NCI-H2227 (cell line): ENCODE measurements around the gene XAGE1A.
"Not testable (repeated sequence)": the region's sequence is repeated elsewhere in the genome, so short reads cannot be mapped to it uniquely, and the experiment has no call there.

Experiments
- DNase-seq: peaks from one replicate; lab custom pipeline; 2025; ENCODE audit not compliant: unreplicated experiment; lab: John Stamatoyannopoulos, UW

Gene XAGE1A

GRCh38 chrX:52495545-52496418 is at the start of gene XAGE1A:
XAGE1A (plus strand) TSS chrX:52495808; CDS start chrX:52497362, 1,554 bp downstream.
- not testable (repeated sequence) for DNase-seq

GRCh38 chrX:52452031-52452430 is 43.6 kb upstream of the XAGE1A start:
- not testable (repeated sequence) for DNase-seq

- DNase-seq: not testable (repeated sequence)
Measured at GRCh38 chrX:52471301-52471700, 24.3 kb upstream of the XAGE1A start.

GRCh38 chrX:52496419-52496772 is 788 bp downstream of the XAGE1A start:
- DNase-seq: not testable (repeated sequence)

- DNase-seq: not testable (repeated sequence)
Measured at GRCh38 chrX:52501362-52501761, 5.8 kb downstream of the XAGE1A start.

GRCh38 chrX:52504551-52504950 is 8.9 kb downstream of the XAGE1A start:
- no peak for DNase-seq

GRCh38 chrX:52507331-52507730 is 11.7 kb downstream of the XAGE1A start:
- no peak for DNase-seq

GRCh38 chrX:52509916-52510315 is 14.3 kb downstream of the XAGE1A start:
- DNase-seq: no peak

GRCh38 chrX:52511126-52511525 is 15.5 kb downstream of the XAGE1A start:
- DNase-seq: not testable (repeated sequence)

- DNase-seq: not testable (repeated sequence)
Measured at GRCh38 chrX:52516110-52516986, 20.7 kb downstream of the XAGE1A start.

- not testable (repeated sequence) for DNase-seq
Measured at GRCh38 chrX:52516987-52517325, 21.3 kb downstream of the XAGE1A start, which contains the start of gene XAGE1B. XAGE1B (minus strand) TSS chrX:52517063; CDS start chrX:52515527, 1,536 bp downstream.

- not testable (repeated sequence) for DNase-seq
Measured at GRCh38 chrX:52541051-52541450, 45.4 kb downstream of the XAGE1A start.

GRCh38 chrX:52542311-52542710 is 46.7 kb downstream of the XAGE1A start:
- no peak for DNase-seq

- no peak for DNase-seq
Measured at GRCh38 chrX:52544147-52544840, 48.7 kb downstream of the XAGE1A start.

GRCh38 chrX:52548769-52549168 is 53.2 kb downstream of the XAGE1A start:
- not testable (repeated sequence) for DNase-seq
